HFFc6 (cell line): ENCODE results near the gene ZRANB1. TPM values are rescaled to one million over a fixed set of nuclear protein-coding genes. Genes with fewer than 3 reads are reported as not detected.

Experiments used
- DNase-seq: peaks from one replicate; pipeline ENCODE4 v3.0.0-alpha.2; 2018
- H3K27ac Mint-ChIP-seq: 2 replicates; pipeline ENCODE4 v1.8.0; 2020; ENCODE audit warnings: mild to moderate bottlenecking, mixed read lengths
- H3K27me3 Mint-ChIP-seq: 2 replicates; pipeline ENCODE4 v1.8.0; 2021; ENCODE audit warnings: mild to moderate bottlenecking, moderate library complexity, mixed read lengths; ENCODE audit not compliant: insufficient read depth
- H3K36me3 Mint-ChIP-seq: 2 replicates; pipeline ENCODE4 v1.8.0; 2021; ENCODE audit warnings: low read depth, mixed read lengths
- H3K4me1 Mint-ChIP-seq: 2 replicates; pipeline ENCODE4 v1.8.0; 2020; ENCODE audit warnings: low read depth, mixed read lengths
- H3K4me3 Mint-ChIP-seq: 2 replicates; pipeline ENCODE4 v1.8.0; 2020; ENCODE audit warnings: mild to moderate bottlenecking, moderate library complexity, mixed read lengths
- H3K9me3 Mint-ChIP-seq: 2 replicates; pipeline ENCODE4 v1.8.0; 2020; ENCODE audit warnings: mild to moderate bottlenecking, mixed read lengths
- CTCF ChIP-seq: fragments of 200-600 bp; sonication (generic); IDR thresholded peaks from 2 replicates; pipeline ENCODE4 v1.5.0; 2021; ENCODE audit warnings: antibody characterized with exemption, mild to moderate bottlenecking
- total RNA-seq, 6 experiments: library from RNA; stranded (reverse); fragmentation: NEBNext Ultra II Directional; extraction: Animal tissue kit (Norgen Biotek cat#: 25700); gene quantifications; 2 replicates in 1 of 6; 3 replicates in 5 of 6; pipeline ENCODE4 v1.2.3, GENCODE V29; 2021

Gene ZRANB1
- total RNA-seq, 6 experiments from 2014 or later = 11.8 to 13.6 (median 12.6) TPM

DNA sequence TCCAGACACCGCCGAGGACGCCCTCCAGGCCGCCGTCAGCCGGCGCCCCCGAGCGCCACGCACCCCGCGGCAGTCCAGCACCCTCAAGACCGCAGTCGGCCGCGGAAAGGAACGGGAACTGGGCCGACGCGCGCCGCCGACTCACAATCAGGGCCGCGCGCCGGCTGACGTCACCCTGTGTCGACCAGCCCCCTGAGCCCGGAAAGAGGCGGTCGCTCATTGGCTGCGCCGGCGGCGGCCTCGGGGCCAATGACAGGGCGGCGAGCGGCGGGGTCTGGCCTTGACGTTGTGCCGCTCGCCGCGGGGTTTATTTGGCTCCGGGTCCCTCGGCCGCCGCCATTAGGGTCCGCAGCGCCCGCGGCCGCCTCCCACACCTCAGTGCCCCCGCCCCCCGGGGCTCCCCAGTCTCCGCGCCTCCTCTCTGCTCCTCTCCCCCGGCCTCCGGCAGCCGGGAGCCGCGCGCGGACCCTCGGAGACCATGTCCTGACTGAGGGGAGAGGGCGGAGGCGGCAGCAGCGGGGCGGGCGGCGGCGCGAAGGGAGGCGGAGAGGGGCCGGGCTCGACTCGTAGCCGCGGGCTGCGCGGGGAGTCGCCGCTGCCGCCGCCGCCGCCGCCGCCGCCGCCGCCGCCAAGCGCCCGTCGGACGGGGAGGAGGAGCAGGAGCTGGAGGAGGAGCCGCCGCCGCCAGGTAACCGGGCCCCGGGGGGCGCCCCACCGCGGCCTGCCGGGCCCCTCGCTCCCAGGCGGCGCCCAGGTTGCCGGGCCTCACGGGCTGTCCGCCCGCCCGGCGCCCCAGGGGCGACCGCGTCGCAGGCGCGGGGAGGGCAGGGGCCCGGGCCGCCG, 25.1 kb upstream of the ZRANB1 start:
- Mint-ChIP-seq H3K27ac (peak overlapping the region; percentile 93), H3K27me3 (no peaks in the 10 kb centered on the region; the same call in 1 of the 2 replicates), H3K4me1 (peaks cover 52% of the 10 kb centered on the region), H3K4me3 (peak overlapping the region; percentile 93), H3K9me3 (no peaks in the 10 kb centered on the region), H3K36me3 (no peaks in the 10 kb centered on the region; the same call in none of the 2 replicates)
- peak; percentile 95 for DNase-seq
- TF ChIP-seq CTCF = no peak

DNA sequence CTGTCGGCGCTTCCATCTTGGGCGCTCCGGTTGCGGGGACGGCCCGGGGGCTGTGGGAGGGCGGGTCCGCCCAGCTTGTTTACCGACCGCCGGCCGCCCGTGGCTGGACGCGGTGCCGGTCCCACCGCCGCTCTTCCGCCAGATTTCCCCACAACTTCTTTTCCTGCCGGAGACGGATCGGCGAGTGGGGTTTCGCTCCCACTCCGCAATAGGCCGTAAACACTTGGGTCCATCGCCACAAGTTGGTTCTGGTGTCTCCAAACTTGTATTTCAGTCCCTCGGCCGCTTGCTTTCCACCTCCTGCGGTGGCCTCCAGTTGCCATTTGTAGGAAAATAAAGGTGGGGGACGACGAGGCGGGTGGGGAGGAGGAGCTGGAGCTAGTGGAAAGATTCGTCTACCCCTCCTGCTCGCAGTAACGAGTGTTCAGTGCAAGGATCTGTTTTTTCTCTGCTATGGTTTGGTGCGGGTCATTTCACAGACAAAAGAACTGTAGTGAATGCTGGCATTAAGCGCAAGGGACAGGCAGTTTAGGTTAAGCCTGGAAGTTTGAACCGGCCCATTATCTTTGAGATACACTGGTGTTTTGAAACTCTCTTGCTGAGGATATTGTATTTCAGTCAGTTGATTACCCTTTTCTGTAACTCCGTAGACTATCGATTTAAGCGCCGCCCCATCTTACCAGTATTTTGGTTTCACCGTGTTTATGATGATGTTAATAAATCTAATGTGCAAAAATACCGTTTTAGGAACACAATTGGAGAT, 24.3 kb upstream of the ZRANB1 start:
- peaks cover 44% of the 10 kb centered on the region for H3K4me1 Mint-ChIP-seq
- no peaks in the 10 kb centered on the region; the same call in 1 of the 2 replicates for H3K27me3 Mint-ChIP-seq
- no peaks in the 10 kb centered on the region for H3K9me3 Mint-ChIP-seq

DNA sequence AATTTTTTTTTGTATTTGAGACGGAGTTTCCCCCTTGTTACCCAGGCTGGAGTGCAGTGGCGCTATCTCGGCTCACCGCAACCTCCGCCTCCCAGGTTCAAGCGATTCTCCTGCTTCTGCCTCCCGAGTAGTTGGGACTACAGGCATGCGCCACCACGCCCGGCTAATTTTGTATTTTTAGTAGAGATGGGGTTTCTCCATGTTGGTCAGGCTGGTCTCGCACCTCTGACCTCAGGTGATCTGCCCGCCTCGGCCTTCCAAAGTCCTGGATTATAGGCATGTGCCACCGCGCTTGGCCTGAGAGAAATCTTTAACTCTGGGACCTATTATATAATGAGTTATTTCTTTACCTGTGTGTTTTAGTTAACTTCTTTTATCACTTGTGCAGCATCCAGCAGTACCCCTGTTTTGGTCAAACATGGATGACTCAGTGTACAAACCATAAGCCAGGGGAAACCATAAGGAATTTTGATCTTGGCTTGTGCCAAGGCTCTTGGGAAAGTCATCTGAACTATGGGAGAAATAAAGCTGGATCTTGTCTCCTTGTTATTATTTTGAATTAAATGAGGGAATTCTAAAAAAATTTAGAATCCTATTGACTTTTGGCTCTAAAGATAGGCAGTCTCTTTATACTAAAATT, 23.6 kb upstream of the ZRANB1 start:
- Mint-ChIP-seq H3K4me1 (peaks cover 40% of the 10 kb centered on the region), H3K27me3 (no peaks in the 10 kb centered on the region; the same call in none of the 2 replicates), H3K4me3 (peak overlapping the region; percentile 99), H3K27ac (peak overlapping the region; percentile 97), H3K36me3 (no peaks in the 10 kb centered on the region; the same call in none of the 2 replicates), H3K9me3 (no peaks in the 10 kb centered on the region)
- DNase-seq = peak; percentile 47
- TF ChIP-seq CTCF = no peak

More for the DNA sequence above, 24.3 kb upstream of the ZRANB1 start:
- no peaks in the 10 kb centered on the region; the same call in none of the 2 replicates for H3K36me3 Mint-ChIP-seq
- TF ChIP-seq CTCF = no peak
- peak overlapping the region; percentile 99 for H3K4me3 Mint-ChIP-seq
- DNase-seq = peak; percentile 29
- H3K27ac Mint-ChIP-seq = peak overlapping the region; percentile 97

GRCh38 chr10:124918906-124919305, 23.0 kb upstream of the ZRANB1 start:
- peak overlapping the region; percentile 99 for H3K4me3 Mint-ChIP-seq
- peaks cover 40% of the 10 kb centered on the region for H3K4me1 Mint-ChIP-seq
- H3K27me3 Mint-ChIP-seq = no peaks in the 10 kb centered on the region; the same call in none of the 2 replicates
- no peak for DNase-seq
- TF ChIP-seq CTCF = no peak
- H3K27ac Mint-ChIP-seq = peak overlapping the region; percentile 97
- no peaks in the 10 kb centered on the region for H3K9me3 Mint-ChIP-seq
- no peaks in the 10 kb centered on the region; the same call in none of the 2 replicates for H3K36me3 Mint-ChIP-seq

GRCh38 chr10:124921261-124921660, 20.7 kb upstream of the ZRANB1 start:
- no peak overlapping the region for H3K4me3 Mint-ChIP-seq
- no peak for DNase-seq
- H3K27ac Mint-ChIP-seq = no peak overlapping the region
- no peak for TF ChIP-seq CTCF
- no peaks in the 10 kb centered on the region for H3K9me3 Mint-ChIP-seq
- peaks cover 4% of the 10 kb centered on the region for H3K36me3 Mint-ChIP-seq
- no peaks in the 10 kb centered on the region; the same call in none of the 2 replicates for H3K27me3 Mint-ChIP-seq
- H3K4me1 Mint-ChIP-seq = peaks cover 47% of the 10 kb centered on the region
